Adrenal gland (tissue), 12 donors: ENCODE data around the gene MAGI1. TPM values are rescaled to one million over a fixed set of nuclear protein-coding genes. Genes with fewer than 3 reads are reported as not detected.

ENCODE experiments used
- DNase-seq, 7 donors: peaks; one replicate each; pipeline ENCODE4 v3.0.0-alpha.2; 2019 to 2020
- H3K27ac ChIP-seq, 5 donors: fragments of 200-600 bp; sonication (generic) in 4 of 5; 1 replicate in 3 of 5; 2 replicates in 2 of 5; pipeline versions ENCODE4 v1.5.1 to v1.8.0; 2016 to 2020; ENCODE audit warnings: mild to moderate bottlenecking in 1 of 5
- H3K27me3 ChIP-seq: fragments of 200-600 bp; 2 replicates; pipeline ENCODE4 v1.8.0; 2021
- H3K36me3 ChIP-seq, 2 donors: fragments of 200-600 bp; replicated peaks in 1 of 2; 1 replicate in 1 of 2; 2 replicates in 1 of 2; pipeline versions ENCODE4 v1.5.1 to v1.8.0; 2018 to 2022
- H3K4me1 ChIP-seq, 2 donors: fragments of 200-600 bp; replicated peaks in 1 of 2; 1 replicate in 1 of 2; 2 replicates in 1 of 2; pipeline versions ENCODE4 v1.5.1 to v1.8.0; 2018 to 2021
- H3K4me3 ChIP-seq, 4 donors: fragments of 200-600 bp; sonication (generic) in 3 of 4; one replicate each; pipeline ENCODE4 v1.5.1; 2016 to 2018
- H3K9me3 ChIP-seq, 3 donors: fragments of 200-600 bp; sonication (generic) in 1 of 3; replicated peaks in 1 of 3; 1 replicate in 2 of 3; 2 replicates in 1 of 3; pipeline versions ENCODE4 v1.5.1 to v1.8.0; 2016 to 2021
- POLR2A ChIP-seq, 2 donors: fragments of 450-650 bp; IDR thresholded peaks; one replicate each; pipeline ENCODE4 v1.6.1; 2017; ENCODE audit warnings: antibody characterized with exemption in 2 of 2, mild to moderate bottlenecking in 2 of 2, moderate library complexity in 1 of 2
- WGBS, 4 donors: extraction: QIAGEN DNeasy Blood & Tissue Kit in 2 of 4; methylation state at CpG; one replicate each; pipeline versions ENCODE4 v1.1.5 to v1.1.7; 2013 to 2017; 5-methylcytosine and 5-hydroxymethylcytosine counted together
- intact Hi-C, 2 donors: fragments of 100-400 bp; cut with DNase I; formaldehyde crosslinking; loops; one replicate each; pipeline versions ENCODE4 v1.14.1 to v1.15.0; 2022 to 2023
- polyA plus RNA-seq, 3 donors: library from polyadenylated mRNA; stranded (reverse); fragments of 200-250 nt in 2 of 3; fragments of 350-450 nt in 1 of 3; fragmentation: Illumina TruSeq in 1 of 3; extraction: RNeasy Lipid Tissue Mini Kit (QIAGEN cat#74804) in 1 of 3; gene quantifications; one replicate each; pipeline ENCODE4 v1.2.3, GENCODE V29; 2013 to 2014
- total RNA-seq, 9 donors: library from RNA; depleted of rRNA in 4 of 9; stranded (reverse); fragments of >200 nt in 4 of 9; fragments of 120-200 nt in 1 of 9; fragmentation: NEBNext Ultra II Directional in 1 of 9; extraction: Animal tissue kit (Norgen Biotek cat#: 25700) in 1 of 9; gene quantifications; one replicate each; pipeline versions ENCODE4 v1.1.0 to v1.2.4, GENCODE V29; 2013 to 2023
- TF ChIP-seq, protein P1 (sequence below), 6 experiments: fragments of 450-650 bp in 4 of 6; fragments of 200-600 bp in 2 of 6; sonication (generic) in 1 of 6; IDR thresholded peaks; 1 replicate in 5 of 6; 2 replicates in 1 of 6; pipeline versions ENCODE4 v1.5.1 to v1.8.0; 2016 to 2021; ENCODE audit warnings: antibody characterized with exemption in 6 of 6, mild to moderate bottlenecking in 2 of 6, moderate library complexity in 1 of 6
- donor health status: healthy with polysubstance abuse.
- donor health status: Bipolar disorder and iron deficiency.
- donor health status: DM: yes; HTN: yes; CAD: no.
- donor health status: DM: no; HTN: no; CAD: no.
- donor health status: DM: no; HTN: no; CAD: no.
- donor health status: DM: yes; HTN: yes; CAD: no.

MAGI1 gene
- total and polyA plus RNA-seq, 12 donors = 4.8 to 31.6 (median 18.5) TPM

DNA sequence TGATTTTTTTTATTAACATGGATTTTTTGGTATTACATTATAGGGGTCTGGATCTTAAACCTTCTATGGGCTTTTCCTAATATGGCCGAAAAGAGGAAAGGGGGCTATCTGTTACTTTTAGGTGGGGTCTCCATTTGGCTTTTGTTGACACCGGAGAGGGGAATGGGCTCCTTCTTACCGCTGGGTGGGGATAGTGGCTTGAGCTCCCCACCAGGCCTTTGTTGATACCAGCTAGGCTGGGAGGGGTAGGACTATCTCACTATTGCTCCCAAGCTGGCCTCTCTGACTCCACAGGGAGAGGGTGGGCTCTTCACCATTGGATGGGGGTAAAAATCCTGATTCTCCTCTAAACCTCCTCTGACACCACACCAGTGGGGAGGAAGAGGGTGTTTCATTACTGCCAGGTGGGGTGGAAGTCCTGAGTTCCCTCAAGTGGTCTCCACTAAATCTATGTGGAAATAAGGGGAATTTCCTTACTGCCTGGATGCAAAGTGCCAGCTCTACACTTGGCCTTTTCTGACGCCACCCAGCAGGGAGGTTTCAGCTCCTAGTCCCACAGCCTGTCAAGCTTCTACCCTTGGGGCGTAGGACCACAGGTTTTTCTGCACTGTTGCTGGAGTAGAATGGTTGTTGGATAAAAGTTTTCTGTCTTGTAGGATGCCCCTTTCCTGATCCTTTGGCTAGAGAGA, 572.3 kb downstream of the MAGI1 start:
- WGBS, 4 donors = 87 to 94% (median 91%) methylated on average over 4 to 5 of the region's 5 CpGs
- Histone ChIP-seq H3K4me1 (no peaks in the 10 kb centered on the region), H3K9me3 (no peaks in the 10 kb centered on the region), H3K27me3 (no peaks in the 10 kb centered on the region), H3K4me3 (no peak overlapping the region), H3K27ac (no peak overlapping the region), H3K36me3 (no peaks in the 10 kb centered on the region)
- DNase-seq = no peak
- intact Hi-C loops = no loop called here
- TF ChIP-seq, protein P1, sequence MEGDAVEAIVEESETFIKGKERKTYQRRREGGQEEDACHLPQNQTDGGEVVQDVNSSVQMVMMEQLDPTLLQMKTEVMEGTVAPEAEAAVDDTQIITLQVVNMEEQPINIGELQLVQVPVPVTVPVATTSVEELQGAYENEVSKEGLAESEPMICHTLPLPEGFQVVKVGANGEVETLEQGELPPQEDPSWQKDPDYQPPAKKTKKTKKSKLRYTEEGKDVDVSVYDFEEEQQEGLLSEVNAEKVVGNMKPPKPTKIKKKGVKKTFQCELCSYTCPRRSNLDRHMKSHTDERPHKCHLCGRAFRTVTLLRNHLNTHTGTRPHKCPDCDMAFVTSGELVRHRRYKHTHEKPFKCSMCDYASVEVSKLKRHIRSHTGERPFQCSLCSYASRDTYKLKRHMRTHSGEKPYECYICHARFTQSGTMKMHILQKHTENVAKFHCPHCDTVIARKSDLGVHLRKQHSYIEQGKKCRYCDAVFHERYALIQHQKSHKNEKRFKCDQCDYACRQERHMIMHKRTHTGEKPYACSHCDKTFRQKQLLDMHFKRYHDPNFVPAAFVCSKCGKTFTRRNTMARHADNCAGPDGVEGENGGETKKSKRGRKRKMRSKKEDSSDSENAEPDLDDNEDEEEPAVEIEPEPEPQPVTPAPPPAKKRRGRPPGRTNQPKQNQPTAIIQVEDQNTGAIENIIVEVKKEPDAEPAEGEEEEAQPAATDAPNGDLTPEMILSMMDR (IDR thresholded peaks at IDR 0.05) = no peak

DNA sequence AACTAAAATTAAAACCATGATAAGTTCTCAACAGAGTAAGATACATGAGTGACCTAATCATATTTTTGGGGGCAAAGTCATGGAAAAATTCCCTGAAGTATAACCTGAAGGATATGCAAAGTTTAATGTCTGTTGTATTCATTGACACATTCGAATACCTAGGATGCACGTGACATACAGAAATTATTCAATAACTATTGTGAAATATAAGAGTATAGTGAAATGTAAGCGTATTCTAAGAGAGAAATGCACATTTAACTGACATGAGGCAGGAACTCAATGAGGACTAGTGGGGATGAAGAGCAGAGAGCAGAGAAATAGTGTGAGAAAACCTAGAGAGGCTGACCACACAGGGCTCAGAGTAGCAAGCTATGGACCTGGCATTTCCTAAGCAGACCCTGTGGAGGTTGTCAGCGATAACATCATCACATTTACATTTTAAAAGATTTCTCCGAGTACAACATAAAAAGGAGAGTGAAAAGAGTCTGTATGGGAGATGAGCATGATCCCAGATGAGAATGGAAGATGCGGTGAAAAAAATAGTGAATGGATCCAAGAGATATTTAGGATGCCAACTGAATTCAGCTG, 588.8 kb downstream of the MAGI1 start:
- Histone ChIP-seq H3K27me3 (no peaks in the 10 kb centered on the region), H3K4me1 (no peaks in the 10 kb centered on the region), H3K9me3 (no peaks in the 10 kb centered on the region), H3K4me3 (no peak overlapping the region), H3K36me3 (no peaks in the 10 kb centered on the region), H3K27ac (no peak overlapping the region)
- TF ChIP-seq POLR2A (IDR thresholded peaks at IDR 0.05) = no peak
- TF ChIP-seq, protein P1 (IDR thresholded peaks at IDR 0.05) = no peak
- intact Hi-C loops = no loop called here
- DNase-seq = no peak
- 94 to 97% (median 96%) methylated on average over 6 of the region's 6 CpGs for WGBS, 4 donors

DNA sequence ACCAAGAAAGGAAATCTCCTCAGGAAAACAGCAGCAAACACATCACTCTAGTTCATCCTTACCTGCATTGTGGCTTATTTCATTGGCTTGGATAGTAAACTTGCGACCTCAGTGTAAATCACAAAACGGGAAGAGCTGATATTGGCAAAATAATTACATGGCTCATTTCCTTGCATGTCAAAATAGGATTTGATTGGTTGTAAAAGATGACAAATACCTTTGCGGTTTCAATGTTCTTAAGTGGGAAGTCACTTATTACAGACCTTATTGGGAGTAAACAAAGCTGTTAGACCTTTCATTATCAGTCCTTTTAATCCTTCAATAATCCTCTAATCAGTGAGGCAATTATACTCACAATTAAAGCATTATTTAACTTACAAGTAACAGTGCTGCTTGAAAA, 590.6 kb downstream of the MAGI1 start:
- no peak overlapping the region for H3K4me3 ChIP-seq
- intact Hi-C loops = no loop called here
- WGBS, 4 donors = 88 to 90% (median 89%) methylated on average over 3 of the region's 3 CpGs

DNA sequence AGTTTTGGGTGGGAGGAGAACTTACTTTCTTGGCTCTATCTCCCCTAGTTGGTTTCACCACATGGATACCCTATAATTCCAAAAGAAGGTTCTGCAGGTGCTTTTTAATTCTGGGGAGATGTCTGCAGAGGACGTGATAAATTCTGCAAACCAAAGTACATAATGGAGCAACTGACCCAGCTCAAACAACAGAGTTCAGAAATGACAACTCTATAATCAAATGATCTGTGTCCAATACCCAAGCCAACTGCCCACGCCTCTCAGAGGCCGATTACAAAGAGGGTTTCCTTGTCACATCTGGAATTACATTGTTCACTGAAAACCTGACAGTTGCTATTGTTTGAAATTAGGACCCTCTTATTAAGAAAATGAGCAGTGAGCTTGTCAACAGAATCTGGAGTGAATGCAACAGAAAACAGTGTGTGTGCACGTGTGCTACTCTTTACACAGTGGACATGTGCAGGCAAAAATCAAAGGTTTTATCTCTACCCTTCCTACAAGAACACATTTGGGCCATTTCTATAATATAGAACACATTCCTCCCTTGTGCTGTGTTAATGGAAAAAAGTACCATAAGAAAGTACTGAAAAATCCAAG, 593.0 kb downstream of the MAGI1 start:
- Histone ChIP-seq H3K4me1 (no peaks in the 10 kb centered on the region), H3K27me3 (no peaks in the 10 kb centered on the region), H3K36me3 (no peaks in the 10 kb centered on the region), H3K9me3 (no peaks in the 10 kb centered on the region), H3K27ac (no peak overlapping the region), H3K4me3 (no peak overlapping the region)
- no peak for DNase-seq
- intact Hi-C loops = no loop called here
- 76 to 93% (median 86%) methylated on average over 4 of the region's 4 CpGs for WGBS, 4 donors
- TF ChIP-seq, protein P1 (IDR thresholded peaks at IDR 0.05) = no peak
- TF ChIP-seq POLR2A (IDR thresholded peaks at IDR 0.05) = no peak

More for the DNA sequence above, 590.6 kb downstream of the MAGI1 start:
- TF ChIP-seq, protein P1 (IDR thresholded peaks at IDR 0.05) = no peak
- TF ChIP-seq POLR2A (IDR thresholded peaks at IDR 0.05) = no peak
- Histone ChIP-seq H3K4me1 (no peaks in the 10 kb centered on the region), H3K27ac (no peak overlapping the region), H3K9me3 (no peaks in the 10 kb centered on the region), H3K36me3 (no peaks in the 10 kb centered on the region), H3K27me3 (no peaks in the 10 kb centered on the region)
- no peak for DNase-seq
